Fibroblast of villous mesenchyme (primary cell): ENCODE measurements around the gene FBXO31. TPM values are rescaled to one million over a fixed set of nuclear protein-coding genes. Genes with fewer than 3 reads are reported as not detected.

Experiments used
- DNase-seq: peaks from one replicate; pipeline ENCODE4 v3.0.0-alpha.2; 2010; ENCODE audit warnings: low read depth
- H3K4me3 ChIP-seq: 2 replicates; pipeline ENCODE4 v1.5.1; 2011; ENCODE audit warnings: low read depth, mild to moderate bottlenecking, low read length
- CTCF ChIP-seq: IDR thresholded peaks from 2 replicates; pipeline ENCODE4 v1.5.1; 2012; ENCODE audit warnings: low read depth, mild to moderate bottlenecking, low read length; ENCODE audit not compliant: insufficient read depth
- total RNA-seq: library from RNA; depleted of rRNA; stranded (reverse); fragments of >200 nt; gene quantifications from 2 replicates; pipeline ENCODE4 v1.2.3, GENCODE V29; 2012

The FBXO31 gene
- total RNA-seq, 1 donor: 25.9 TPM

DNA sequence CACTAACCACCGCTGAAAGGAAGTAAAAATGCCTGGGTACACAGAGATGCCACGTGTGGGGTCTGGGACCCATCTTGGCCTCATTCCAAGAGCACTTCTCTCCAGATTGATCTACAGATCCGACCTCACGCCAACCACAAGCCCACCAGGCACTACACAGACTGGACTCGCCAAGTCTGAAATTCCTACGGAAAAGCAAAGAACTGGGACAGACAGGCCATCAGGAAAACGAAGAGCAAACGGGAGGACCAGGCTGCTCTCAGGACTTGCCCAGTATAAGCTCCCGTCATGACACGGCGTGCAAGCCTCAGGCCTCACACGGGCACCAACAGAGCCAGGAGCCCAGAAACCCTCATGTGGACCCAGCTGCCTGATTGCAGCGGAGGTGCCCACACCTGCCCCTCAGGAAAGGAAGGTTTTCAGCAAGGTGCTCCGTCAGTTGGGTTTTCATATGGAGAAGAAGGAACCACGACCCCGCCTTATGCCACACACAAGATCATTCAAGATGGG, 46.3 kb downstream of the FBXO31 start:
- no peak for TF ChIP-seq CTCF
- no peak overlapping the region for H3K4me3 ChIP-seq
- DNase-seq: no peak

- DNase-seq: no peak
Observed at GRCh38 chr16:87336434-87337240, 46.9 kb downstream of the FBXO31 start.

GRCh38 chr16:87335625-87336433, 47.7 kb downstream of the FBXO31 start:
- TF ChIP-seq CTCF: no peak
- no peak overlapping the region for H3K4me3 ChIP-seq
- no peak for DNase-seq

More at GRCh38 chr16:87336434-87337240, 46.9 kb downstream of the FBXO31 start:
- TF ChIP-seq CTCF: no peak
- H3K4me3 ChIP-seq: no peak overlapping the region

- DNase-seq: no peak
- TF ChIP-seq CTCF: no peak
- no peak overlapping the region for H3K4me3 ChIP-seq
Observed at GRCh38 chr16:87334651-87335624, 48.6 kb downstream of the FBXO31 start.

DNA sequence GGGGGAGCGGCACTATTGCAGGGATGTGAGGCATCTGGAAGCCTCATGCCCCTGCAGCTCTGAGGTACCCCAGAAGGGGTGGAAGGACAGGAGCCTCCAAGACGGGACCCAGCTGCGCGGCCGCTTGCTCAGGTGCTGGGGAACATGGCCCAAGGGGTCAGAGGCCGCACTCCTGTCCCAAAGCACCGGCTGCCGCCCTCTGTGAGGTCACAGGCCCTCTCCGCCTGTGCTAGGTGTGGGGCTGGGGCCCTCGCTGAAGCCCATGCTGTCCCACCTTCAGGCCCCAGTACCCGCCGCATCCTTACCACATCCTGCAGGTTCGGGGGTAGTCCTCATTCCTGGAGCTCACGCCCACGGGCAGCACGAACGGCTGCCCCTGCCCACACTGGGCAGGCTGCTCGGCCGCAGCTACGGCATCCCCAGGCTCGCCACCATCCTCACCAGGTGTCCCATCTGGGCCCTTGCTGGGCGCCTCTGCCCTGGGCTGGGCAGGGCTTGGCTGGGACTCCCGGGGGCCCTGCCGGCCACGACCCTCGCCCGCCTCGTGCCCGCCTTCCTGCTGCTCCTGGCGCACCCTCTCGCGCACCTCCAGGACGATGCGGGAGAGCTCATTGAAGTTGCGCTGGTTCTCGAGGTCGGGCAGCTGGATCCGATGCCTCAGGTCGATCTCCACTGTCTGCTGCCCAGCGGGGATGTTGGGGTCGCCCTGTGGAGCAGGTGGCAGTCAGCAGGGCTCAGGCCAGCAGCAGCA, 49.8 kb downstream of the FBXO31 start:
- TF ChIP-seq CTCF: no peak
- no peak for DNase-seq
- no peak overlapping the region for H3K4me3 ChIP-seq

DNA sequence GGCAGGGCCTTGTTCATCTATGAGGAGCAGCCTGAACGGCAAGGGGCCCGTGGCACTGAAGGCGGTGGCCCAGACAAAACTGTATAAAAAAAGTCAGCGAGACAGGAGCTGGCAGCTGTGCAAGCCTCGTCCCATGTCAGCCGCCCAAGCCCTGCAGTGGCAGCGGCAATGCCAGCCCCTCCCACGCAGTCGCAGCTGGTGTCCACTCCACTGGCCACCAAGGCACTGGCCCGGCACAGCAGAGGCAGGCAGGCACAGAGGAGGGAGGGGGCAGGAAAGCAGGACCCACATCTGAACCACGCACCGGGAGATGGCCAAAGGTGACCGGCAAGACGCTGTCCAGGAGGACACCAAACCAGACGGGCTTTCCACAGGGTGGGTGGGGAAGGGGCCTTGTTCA, 50.5 kb downstream of the FBXO31 start:
- TF ChIP-seq CTCF: no peak
- no peak overlapping the region for H3K4me3 ChIP-seq
- no peak for DNase-seq
